ENCODE measurements around the gene TCP10L. TPM values are rescaled to one million over a fixed set of nuclear protein-coding genes. Genes with fewer than 3 reads are reported as not detected.
A peak's percentile ranks its signal among the peaks of the same experiment; 100 is the strongest.
"Not testable (repeated sequence)": the region's sequence is repeated elsewhere in the genome, so short reads cannot be mapped to it uniquely, and the experiment has no call there.

TCP10L gene
- total RNA-seq, 1 experiment from 2014 or later: 3.7 TPM

- no TSS peak for BruUV-seq (replicated peaks)
- intact Hi-C loops (cut with micrococcal nuclease; ENCODE audit: unreplicated experiment): no loop called here
- H3K36me3 ChIP-seq (ENCODE audit: insufficient read depth, low read length, poor library complexity, severe bottlenecking): no peaks in the 10 kb centered on the region
- no peak for DNase-seq (ENCODE audit: low spot score)
- ChIA-PET POLR2A (ENCODE audit: low non-redundant PET) (no interaction called here), CTCF (no interaction called here)
- no peaks in the 10 kb centered on the region for H3K4me1 ChIP-seq (ENCODE audit: insufficient read depth, low read length, poor library complexity, severe bottlenecking)
- H3K27ac ChIP-seq (ENCODE audit: low read depth, low read length, poor library complexity, severe bottlenecking): peak overlapping the region; percentile 29
- no peak for TF ChIP-seq EZH2 (IDR thresholded peaks at IDR 0.05; ENCODE audit: borderline replicate concordance, low read depth, low read length, poor library complexity, severe bottlenecking)
- TF ChIP-seq, protein P1, sequence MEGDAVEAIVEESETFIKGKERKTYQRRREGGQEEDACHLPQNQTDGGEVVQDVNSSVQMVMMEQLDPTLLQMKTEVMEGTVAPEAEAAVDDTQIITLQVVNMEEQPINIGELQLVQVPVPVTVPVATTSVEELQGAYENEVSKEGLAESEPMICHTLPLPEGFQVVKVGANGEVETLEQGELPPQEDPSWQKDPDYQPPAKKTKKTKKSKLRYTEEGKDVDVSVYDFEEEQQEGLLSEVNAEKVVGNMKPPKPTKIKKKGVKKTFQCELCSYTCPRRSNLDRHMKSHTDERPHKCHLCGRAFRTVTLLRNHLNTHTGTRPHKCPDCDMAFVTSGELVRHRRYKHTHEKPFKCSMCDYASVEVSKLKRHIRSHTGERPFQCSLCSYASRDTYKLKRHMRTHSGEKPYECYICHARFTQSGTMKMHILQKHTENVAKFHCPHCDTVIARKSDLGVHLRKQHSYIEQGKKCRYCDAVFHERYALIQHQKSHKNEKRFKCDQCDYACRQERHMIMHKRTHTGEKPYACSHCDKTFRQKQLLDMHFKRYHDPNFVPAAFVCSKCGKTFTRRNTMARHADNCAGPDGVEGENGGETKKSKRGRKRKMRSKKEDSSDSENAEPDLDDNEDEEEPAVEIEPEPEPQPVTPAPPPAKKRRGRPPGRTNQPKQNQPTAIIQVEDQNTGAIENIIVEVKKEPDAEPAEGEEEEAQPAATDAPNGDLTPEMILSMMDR (conservative IDR thresholded peaks at IDR 0.05; ENCODE audit: low read depth, low read length): no peak
- no peaks in the 10 kb centered on the region for H3K9me3 ChIP-seq (ENCODE audit: low read depth, low read length, poor library complexity, severe bottlenecking)
- no peaks in the 10 kb centered on the region for H3K27me3 ChIP-seq (replicated peaks; ENCODE audit: insufficient read depth, low read depth, low read length, poor library complexity)
- no peak overlapping the region for H3K4me3 ChIP-seq (ENCODE audit: low read depth, low read length, poor library complexity, severe bottlenecking)
Observed at GRCh38 chr21:32532636-32533035, 52.7 kb downstream of the TCP10L start.

- POLR2A ChIA-PET (ENCODE audit: low non-redundant PET); H3K36me3 ChIP-seq (ENCODE audit: insufficient read depth, low read length, poor library complexity, severe bottlenecking); H3K4me1 ChIP-seq (ENCODE audit: insufficient read depth, low read length, poor library complexity, severe bottlenecking); H3K27me3 ChIP-seq (replicated peaks; ENCODE audit: insufficient read depth, low read depth, low read length, poor library complexity); intact Hi-C loops (cut with micrococcal nuclease; ENCODE audit: unreplicated experiment); H3K27ac ChIP-seq (ENCODE audit: low read depth, low read length, poor library complexity, severe bottlenecking); H3K4me3 ChIP-seq (ENCODE audit: low read depth, low read length, poor library complexity, severe bottlenecking); H3K9me3 ChIP-seq (ENCODE audit: low read depth, low read length, poor library complexity, severe bottlenecking); BruUV-seq (replicated peaks): not testable (repeated sequence)
- peak; percentile 52 for DNase-seq (ENCODE audit: low spot score)
- CTCF ChIA-PET: interaction anchor here (0.6 kb wide), 1 partner anchor 156 kb away, joined by 4 read pairs; no protein-coding TSS in a partner anchor
Observed at GRCh38 chr21:32531561-32531960, 53.8 kb downstream of the TCP10L start.

DNA sequence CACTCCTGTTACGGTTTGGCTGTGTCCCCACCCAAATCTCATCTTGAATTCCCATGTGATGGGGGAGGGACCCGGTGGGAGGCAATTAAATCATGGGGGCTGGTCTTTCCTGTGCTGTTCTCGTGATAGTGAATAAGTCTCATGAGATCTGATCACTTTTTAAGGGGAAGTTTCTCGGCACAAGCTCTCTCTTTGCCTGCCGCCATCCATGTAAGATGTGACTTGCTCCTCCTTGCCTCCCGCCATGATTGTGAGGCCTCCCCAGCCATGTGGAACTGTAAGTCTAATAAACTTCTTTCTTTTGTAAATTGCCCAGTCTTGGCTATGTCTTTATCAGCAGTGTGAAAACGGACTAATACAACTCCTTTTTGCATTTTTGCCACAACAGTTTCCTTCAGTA is 54.5 kb downstream of the TCP10L start:
- H3K27ac ChIP-seq (ENCODE audit: low read depth, low read length, poor library complexity, severe bottlenecking); intact Hi-C loops (cut with micrococcal nuclease; ENCODE audit: unreplicated experiment); H3K4me3 ChIP-seq (ENCODE audit: low read depth, low read length, poor library complexity, severe bottlenecking); POLR2A ChIA-PET (ENCODE audit: low non-redundant PET); H3K9me3 ChIP-seq (ENCODE audit: low read depth, low read length, poor library complexity, severe bottlenecking); H3K36me3 ChIP-seq (ENCODE audit: insufficient read depth, low read length, poor library complexity, severe bottlenecking); DNase-seq (ENCODE audit: low spot score); BruUV-seq (replicated peaks); CTCF ChIA-PET; H3K4me1 ChIP-seq (ENCODE audit: insufficient read depth, low read length, poor library complexity, severe bottlenecking); H3K27me3 ChIP-seq (replicated peaks; ENCODE audit: insufficient read depth, low read depth, low read length, poor library complexity): not testable (repeated sequence)

GRCh38 chr21:32529679-32530078 is 55.6 kb downstream of the TCP10L start:
- no TSS peak for BruUV-seq (replicated peaks)
- H3K4me1 ChIP-seq (ENCODE audit: insufficient read depth, low read length, poor library complexity, severe bottlenecking): no peaks in the 10 kb centered on the region
- H3K27ac ChIP-seq (ENCODE audit: low read depth, low read length, poor library complexity, severe bottlenecking): no peak overlapping the region
- POLR2A ChIA-PET (ENCODE audit: low non-redundant PET): no interaction called here
- intact Hi-C loops (cut with micrococcal nuclease; ENCODE audit: unreplicated experiment): no loop called here
- H3K9me3 ChIP-seq (ENCODE audit: low read depth, low read length, poor library complexity, severe bottlenecking): no peaks in the 10 kb centered on the region
- DNase-seq (ENCODE audit: low spot score): no peak
- CTCF ChIA-PET: no interaction called here
- TF ChIP-seq EZH2 (IDR thresholded peaks at IDR 0.05; ENCODE audit: borderline replicate concordance, low read depth, low read length, poor library complexity, severe bottlenecking): no peak
- TF ChIP-seq, protein P1 (conservative IDR thresholded peaks at IDR 0.05; ENCODE audit: low read depth, low read length): no peak
- no peaks in the 10 kb centered on the region for H3K36me3 ChIP-seq (ENCODE audit: insufficient read depth, low read length, poor library complexity, severe bottlenecking)
- H3K27me3 ChIP-seq (replicated peaks; ENCODE audit: insufficient read depth, low read depth, low read length, poor library complexity): no peaks in the 10 kb centered on the region
- H3K4me3 ChIP-seq (ENCODE audit: low read depth, low read length, poor library complexity, severe bottlenecking): no peak overlapping the region
